Kidney glomerular epithelial cell (primary cell): Measurements from ENCODE around the gene PRDM16.

ENCODE experiments used
- DNase-seq: peaks from one replicate; lab custom pipeline; 2025; lab: John Stamatoyannopoulos, UW

The PRDM16 gene

GRCh38 chr1:3415260-3416090 is 346.5 kb downstream of the PRDM16 start:
- DNase-seq, result no peak

- no peak for DNase-seq
These were observed 348.2 kb downstream of the PRDM16 start for GRCh38 chr1:3417082-3417739.

GRCh38 chr1:3417934-3418333 is 348.9 kb downstream of the PRDM16 start:
- no peak for DNase-seq

GRCh38 chr1:3418600-3418999 is 349.6 kb downstream of the PRDM16 start:
- DNase-seq, result no peak

- no peak for DNase-seq
These were observed 350.6 kb downstream of the PRDM16 start for GRCh38 chr1:3419415-3420204.

GRCh38 chr1:3420218-3420951 is 351.4 kb downstream of the PRDM16 start:
- no peak for DNase-seq

- no peak for DNase-seq
These were observed 353.6 kb downstream of the PRDM16 start for GRCh38 chr1:3422638-3423037.

GRCh38 chr1:3423245-3423829 is 354.3 kb downstream of the PRDM16 start:
- DNase-seq, result no peak

GRCh38 chr1:3423896-3424611 is 355.1 kb downstream of the PRDM16 start:
- DNase-seq, result no peak

GRCh38 chr1:3425486-3426215 is 356.6 kb downstream of the PRDM16 start:
- DNase-seq, result no peak

- no peak for DNase-seq
These were observed 358.0 kb downstream of the PRDM16 start for GRCh38 chr1:3426956-3427535.

GRCh38 chr1:3427711-3428704 is 359.0 kb downstream of the PRDM16 start:
- DNase-seq, result no peak

GRCh38 chr1:3428899-3429298 is 359.9 kb downstream of the PRDM16 start:
- no peak for DNase-seq

- no peak for DNase-seq
These were observed 360.3 kb downstream of the PRDM16 start for GRCh38 chr1:3429320-3429719.

GRCh38 chr1:3429766-3430165 is 360.8 kb downstream of the PRDM16 start:
- DNase-seq, result no peak

- DNase-seq, result no peak
These were observed 361.4 kb downstream of the PRDM16 start for GRCh38 chr1:3430406-3430805.

GRCh38 chr1:3430820-3431219 is 361.8 kb downstream of the PRDM16 start:
- no peak for DNase-seq

- no peak for DNase-seq
These were observed 362.3 kb downstream of the PRDM16 start for GRCh38 chr1:3431266-3431665.

GRCh38 chr1:3431686-3432085 is 362.7 kb downstream of the PRDM16 start:
- no peak for DNase-seq
